Liver (tissue), 9 donors: Measurements from ENCODE around the gene ERCC6. TPM values are rescaled to one million over a fixed set of nuclear protein-coding genes. Genes with fewer than 3 reads are reported as not detected.

ENCODE experiments used
- DNase-seq: peaks from one replicate; pipeline ENCODE4 v3.0.0-alpha.2; 2017; ENCODE audit warnings: low spot score
- H3K27ac ChIP-seq, 2 donors: one replicate each; pipeline ENCODE4 v1.7.0; 2013; ENCODE audit warnings: inconsistent platforms in 2 of 2, low read length in 2 of 2, control low read depth in 1 of 2, low read depth in 1 of 2, mild to moderate bottlenecking in 1 of 2
- H3K27me3 ChIP-seq, 4 donors: one replicate each; pipeline versions ENCODE4 v1.6.1 to v1.7.0; 2013; ENCODE audit warnings: low read length in 3 of 4, inconsistent platforms in 1 of 4, mild to moderate bottlenecking in 1 of 4, moderate library complexity in 1 of 4; ENCODE audit not compliant: control insufficient read depth in 4 of 4, insufficient read depth in 4 of 4
- H3K36me3 ChIP-seq, 4 donors: one replicate each; pipeline versions ENCODE4 v1.6.1 to v1.7.0; 2013; ENCODE audit warnings: low read length in 3 of 4, mild to moderate bottlenecking in 3 of 4, low read depth in 1 of 4, moderate library complexity in 1 of 4; ENCODE audit not compliant: control insufficient read depth in 4 of 4, insufficient read depth in 3 of 4
- H3K4me1 ChIP-seq, 4 donors: one replicate each; pipeline versions ENCODE4 v1.6.1 to v1.7.0; 2013; ENCODE audit warnings: low read length in 3 of 4, mild to moderate bottlenecking in 3 of 4, moderate library complexity in 1 of 4; ENCODE audit not compliant: control insufficient read depth in 4 of 4, insufficient read depth in 4 of 4
- H3K4me3 ChIP-seq, 3 donors: one replicate each; pipeline versions ENCODE4 v1.6.1 to v1.7.0; 2013; ENCODE audit warnings: low read length in 3 of 3, control low read depth in 1 of 3, low read depth in 1 of 3, mild to moderate bottlenecking in 1 of 3
- H3K9ac ChIP-seq, 2 donors: one replicate each; pipeline ENCODE4 v1.7.0; 2013; ENCODE audit warnings: low read length in 2 of 2, mild to moderate bottlenecking in 2 of 2, moderate library complexity in 2 of 2, control low read depth in 1 of 2, low read depth in 1 of 2
- H3K9me3 ChIP-seq, 4 donors: one replicate each; pipeline versions ENCODE4 v1.6.1 to v1.7.0; 2013; ENCODE audit warnings: low read length in 3 of 4; ENCODE audit not compliant: control insufficient read depth in 4 of 4
- EGR1 ChIP-seq, 2 donors: IDR thresholded peaks; 2 replicates each; pipeline ENCODE4 v1.6.1; 2016 to 2018; ENCODE audit warnings: antibody characterized with exemption in 2 of 2, low read depth in 2 of 2
- FOXA1 ChIP-seq: IDR thresholded peaks from 2 replicates; pipeline ENCODE4 v1.6.1; 2016; ENCODE audit warnings: antibody characterized with exemption
- GABPA ChIP-seq, 2 donors: IDR thresholded peaks in 1 of 2; conservative IDR thresholded peaks in 1 of 2; 2 replicates each; pipeline ENCODE4 v1.6.1; 2016; ENCODE audit warnings: antibody characterized with exemption in 2 of 2, mild to moderate bottlenecking in 1 of 2, moderate library complexity in 1 of 2
- HNF4A ChIP-seq, 2 donors: conservative IDR thresholded peaks; 2 replicates each; pipeline ENCODE4 v1.6.1; 2016; ENCODE audit warnings: antibody characterized with exemption in 2 of 2, mild to moderate bottlenecking in 2 of 2
- HNF4G ChIP-seq: IDR thresholded peaks from 2 replicates; pipeline ENCODE4 v1.6.1; 2016; ENCODE audit warnings: antibody characterized with exemption
- JUND ChIP-seq, 2 donors: IDR thresholded peaks; 2 replicates each; pipeline ENCODE4 v1.6.1; 2016; ENCODE audit warnings: antibody characterized with exemption in 2 of 2
- NR2F2 ChIP-seq: IDR thresholded peaks from 2 replicates; pipeline ENCODE4 v1.6.1; 2016; ENCODE audit warnings: antibody characterized with exemption
- RAD21 ChIP-seq, 2 donors: IDR thresholded peaks; 2 replicates each; pipeline ENCODE4 v1.6.1; 2016; ENCODE audit warnings: antibody characterized with exemption in 2 of 2, mild to moderate bottlenecking in 2 of 2
- RXRA ChIP-seq, 2 donors: IDR thresholded peaks; 2 replicates each; pipeline ENCODE4 v1.6.1; 2017 to 2018; ENCODE audit warnings: antibody characterized with exemption in 2 of 2, mild to moderate bottlenecking in 1 of 2
- SP1 ChIP-seq: IDR thresholded peaks from 2 replicates; pipeline ENCODE4 v1.6.1; 2018; ENCODE audit warnings: antibody characterized with exemption, mild to moderate bottlenecking
- TAF1 ChIP-seq: conservative IDR thresholded peaks from 2 replicates; pipeline ENCODE4 v1.6.1; 2016; ENCODE audit warnings: antibody characterized with exemption, mild to moderate bottlenecking
- YY1 ChIP-seq: IDR thresholded peaks from 2 replicates; pipeline ENCODE4 v1.6.1; 2016; ENCODE audit warnings: antibody characterized with exemption, mild to moderate bottlenecking
- WGBS: extraction: QIAGEN DNeasy Blood & Tissue Kit; methylation state at CpG from one replicate; pipeline ENCODE4 v1.1.7; 2013; 5-methylcytosine and 5-hydroxymethylcytosine counted together
- polyA plus RNA-seq, 2 donors: library from polyadenylated mRNA; stranded (reverse) in 1 of 2; unstranded in 1 of 2; fragments of 200-250 nt in 1 of 2; fragments of >200 nt in 1 of 2; fragmentation: Nextera tagmentation in 1 of 2; extraction: Ambion mirVana in 1 of 2; gene quantifications; one replicate each; pipeline versions ENCODE4 v1.2.1 to v1.2.3, GENCODE V29; 2013 to 2015
- total RNA-seq, 2 donors: library from RNA; depleted of rRNA; stranded (reverse); fragments of >200 nt; gene quantifications; one replicate each; pipeline ENCODE4 v1.2.3, GENCODE V29; 2014
- TF ChIP-seq, protein P1 (sequence below): IDR thresholded peaks from 2 replicates; pipeline ENCODE4 v1.6.1; 2016; ENCODE audit warnings: antibody characterized with exemption
- TF ChIP-seq, protein P2 (sequence below): fragments of 150-350 bp; IDR thresholded peaks from 2 replicates; pipeline ENCODE4 v1.5.1; 2017; ENCODE audit warnings: improper control_type of control experiment, low read depth, low read length; ENCODE audit not compliant: missing input control
- TF ChIP-seq, protein P3 (sequence below): IDR thresholded peaks from 2 replicates; pipeline ENCODE4 v1.6.1; 2016; ENCODE audit warnings: antibody characterized with exemption
- TF ChIP-seq, protein P4 (sequence below): IDR thresholded peaks from 2 replicates; pipeline ENCODE4 v1.6.1; 2016; ENCODE audit warnings: antibody characterized with exemption, mild to moderate bottlenecking
- donor health status: healthy.
- donor health status: healthy.
- donor health status: healthy.
- donor health status: healthy.
- donor health status: healthy.

The ERCC6 gene
- total and polyA plus RNA-seq, 4 donors = 2.3 to 17.1 (median 7.5) TPM

DNA sequence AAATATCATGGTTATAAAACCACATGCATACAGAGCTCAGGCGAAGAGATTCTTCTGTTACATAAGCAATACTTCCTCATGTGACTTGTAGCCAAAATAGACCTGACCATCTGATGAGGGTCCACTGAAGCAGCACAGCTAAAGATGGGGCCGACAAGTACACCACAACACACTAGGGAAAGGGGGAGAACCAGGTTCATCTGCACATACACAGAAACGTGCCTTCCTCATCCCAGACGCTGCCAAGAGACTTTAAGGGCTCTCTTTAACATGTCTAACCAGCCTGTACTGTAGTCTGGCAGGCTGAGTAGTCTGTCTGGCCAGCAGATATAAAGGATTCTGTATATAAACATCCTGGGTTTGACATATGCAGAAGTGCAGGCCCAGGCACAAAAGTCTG, 30.3 kb downstream of the ERCC6 start:
- no peak for DNase-seq
- Histone ChIP-seq H3K27ac (no peak overlapping the region), H3K4me3 (no peak overlapping the region), H3K4me1 (no peaks in the 10 kb centered on the region), H3K9ac (no peak overlapping the region), H3K27me3 (no peaks in the 10 kb centered on the region), H3K36me3 (peaks cover 0 to 7% (median 3%) of the 10 kb centered on the region in 4 donors), H3K9me3 (no peaks in the 10 kb centered on the region)
- WGBS = 77% methylated on average over 4 of the region's 4 CpGs
- TF ChIP-seq EGR1 (IDR thresholded peaks at IDR 0.05; ENCODE audit: low read depth in 2 of 2) (no peak), GABPA (IDR thresholded peaks at IDR 0.05 in 1 of 2, conservative IDR thresholded peaks at IDR 0.05 in 1 of 2) (no peak), RAD21 (IDR thresholded peaks at IDR 0.05) (no peak), HNF4G (no peak), SP1 (no peak), FOXA1 (no peak)
- TF ChIP-seq, protein P1, sequence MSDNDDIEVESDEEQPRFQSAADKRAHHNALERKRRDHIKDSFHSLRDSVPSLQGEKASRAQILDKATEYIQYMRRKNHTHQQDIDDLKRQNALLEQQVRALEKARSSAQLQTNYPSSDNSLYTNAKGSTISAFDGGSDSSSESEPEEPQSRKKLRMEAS = no peak
- TF ChIP-seq, protein P2, sequence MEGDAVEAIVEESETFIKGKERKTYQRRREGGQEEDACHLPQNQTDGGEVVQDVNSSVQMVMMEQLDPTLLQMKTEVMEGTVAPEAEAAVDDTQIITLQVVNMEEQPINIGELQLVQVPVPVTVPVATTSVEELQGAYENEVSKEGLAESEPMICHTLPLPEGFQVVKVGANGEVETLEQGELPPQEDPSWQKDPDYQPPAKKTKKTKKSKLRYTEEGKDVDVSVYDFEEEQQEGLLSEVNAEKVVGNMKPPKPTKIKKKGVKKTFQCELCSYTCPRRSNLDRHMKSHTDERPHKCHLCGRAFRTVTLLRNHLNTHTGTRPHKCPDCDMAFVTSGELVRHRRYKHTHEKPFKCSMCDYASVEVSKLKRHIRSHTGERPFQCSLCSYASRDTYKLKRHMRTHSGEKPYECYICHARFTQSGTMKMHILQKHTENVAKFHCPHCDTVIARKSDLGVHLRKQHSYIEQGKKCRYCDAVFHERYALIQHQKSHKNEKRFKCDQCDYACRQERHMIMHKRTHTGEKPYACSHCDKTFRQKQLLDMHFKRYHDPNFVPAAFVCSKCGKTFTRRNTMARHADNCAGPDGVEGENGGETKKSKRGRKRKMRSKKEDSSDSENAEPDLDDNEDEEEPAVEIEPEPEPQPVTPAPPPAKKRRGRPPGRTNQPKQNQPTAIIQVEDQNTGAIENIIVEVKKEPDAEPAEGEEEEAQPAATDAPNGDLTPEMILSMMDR = no peak

DNA sequence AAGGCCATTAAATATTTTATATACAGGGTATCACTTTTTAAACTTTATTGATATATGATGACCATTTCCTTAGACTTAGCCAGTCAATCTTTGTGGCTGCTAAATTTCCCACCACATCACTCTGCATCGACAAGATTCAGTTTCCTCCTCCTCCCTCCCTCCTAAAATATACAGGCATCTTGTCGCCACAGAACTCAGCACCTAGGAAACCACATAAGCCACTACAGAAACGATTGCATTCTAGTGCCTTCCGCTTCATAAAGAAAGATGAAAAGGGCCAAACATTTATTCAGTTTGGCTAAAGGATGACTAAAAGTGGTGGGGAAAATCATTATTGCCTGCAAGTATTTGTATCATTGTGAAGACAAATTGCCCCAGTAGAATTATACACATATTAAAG, 30.7 kb downstream of the ERCC6 start:
- Histone ChIP-seq H3K9me3 (no peaks in the 10 kb centered on the region), H3K4me3 (no peak overlapping the region), H3K27ac (no peak overlapping the region), H3K27me3 (no peaks in the 10 kb centered on the region), H3K4me1 (no peaks in the 10 kb centered on the region), H3K9ac (no peak overlapping the region), H3K36me3 (peaks cover 0 to 7% (median 3%) of the 10 kb centered on the region in 4 donors)
- no peak for TF ChIP-seq RAD21 (IDR thresholded peaks at IDR 0.05)
- TF ChIP-seq RXRA (IDR thresholded peaks at IDR 0.05) = no peak
- TF ChIP-seq, protein P3, sequence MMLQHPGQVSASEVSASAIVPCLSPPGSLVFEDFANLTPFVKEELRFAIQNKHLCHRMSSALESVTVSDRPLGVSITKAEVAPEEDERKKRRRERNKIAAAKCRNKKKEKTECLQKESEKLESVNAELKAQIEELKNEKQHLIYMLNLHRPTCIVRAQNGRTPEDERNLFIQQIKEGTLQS = no peak
- TF ChIP-seq JUND (IDR thresholded peaks at IDR 0.05) = no peak
- TF ChIP-seq HNF4G = no peak
- no peak for TF ChIP-seq TAF1
- TF ChIP-seq HNF4A (conservative IDR thresholded peaks at IDR 0.05) = no peak
- TF ChIP-seq EGR1 (IDR thresholded peaks at IDR 0.05; ENCODE audit: low read depth in 2 of 2) = no peak
- TF ChIP-seq, protein P4, sequence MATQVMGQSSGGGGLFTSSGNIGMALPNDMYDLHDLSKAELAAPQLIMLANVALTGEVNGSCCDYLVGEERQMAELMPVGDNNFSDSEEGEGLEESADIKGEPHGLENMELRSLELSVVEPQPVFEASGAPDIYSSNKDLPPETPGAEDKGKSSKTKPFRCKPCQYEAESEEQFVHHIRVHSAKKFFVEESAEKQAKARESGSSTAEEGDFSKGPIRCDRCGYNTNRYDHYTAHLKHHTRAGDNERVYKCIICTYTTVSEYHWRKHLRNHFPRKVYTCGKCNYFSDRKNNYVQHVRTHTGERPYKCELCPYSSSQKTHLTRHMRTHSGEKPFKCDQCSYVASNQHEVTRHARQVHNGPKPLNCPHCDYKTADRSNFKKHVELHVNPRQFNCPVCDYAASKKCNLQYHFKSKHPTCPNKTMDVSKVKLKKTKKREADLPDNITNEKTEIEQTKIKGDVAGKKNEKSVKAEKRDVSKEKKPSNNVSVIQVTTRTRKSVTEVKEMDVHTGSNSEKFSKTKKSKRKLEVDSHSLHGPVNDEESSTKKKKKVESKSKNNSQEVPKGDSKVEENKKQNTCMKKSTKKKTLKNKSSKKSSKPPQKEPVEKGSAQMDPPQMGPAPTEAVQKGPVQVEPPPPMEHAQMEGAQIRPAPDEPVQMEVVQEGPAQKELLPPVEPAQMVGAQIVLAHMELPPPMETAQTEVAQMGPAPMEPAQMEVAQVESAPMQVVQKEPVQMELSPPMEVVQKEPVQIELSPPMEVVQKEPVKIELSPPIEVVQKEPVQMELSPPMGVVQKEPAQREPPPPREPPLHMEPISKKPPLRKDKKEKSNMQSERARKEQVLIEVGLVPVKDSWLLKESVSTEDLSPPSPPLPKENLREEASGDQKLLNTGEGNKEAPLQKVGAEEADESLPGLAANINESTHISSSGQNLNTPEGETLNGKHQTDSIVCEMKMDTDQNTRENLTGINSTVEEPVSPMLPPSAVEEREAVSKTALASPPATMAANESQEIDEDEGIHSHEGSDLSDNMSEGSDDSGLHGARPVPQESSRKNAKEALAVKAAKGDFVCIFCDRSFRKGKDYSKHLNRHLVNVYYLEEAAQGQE = no peak
- TF ChIP-seq FOXA1 = no peak
- TF ChIP-seq NR2F2 = no peak
- no peak for TF ChIP-seq GABPA (IDR thresholded peaks at IDR 0.05 in 1 of 2, conservative IDR thresholded peaks at IDR 0.05 in 1 of 2)
- no peak for TF ChIP-seq SP1
- TF ChIP-seq, protein P1 = no peak
- TF ChIP-seq YY1 = no peak
- WGBS = 78% methylated on average over 4 of the region's 4 CpGs
- DNase-seq = no peak
